Mononuclear cell (primary cell): ENCODE measurements around the gene DTNBP1. TPM values are rescaled to one million over a fixed set of nuclear protein-coding genes. Genes with fewer than 3 reads are reported as not detected.
A peak's percentile ranks its signal among the peaks of the same experiment; 100 is the strongest.

ENCODE experiments used
- H3K27me3 ChIP-seq: 2 replicates; pipeline ENCODE4 v1.6.0; 2011; ENCODE audit warnings: low read length, control low read depth; ENCODE audit not compliant: insufficient read depth
- H3K4me1 ChIP-seq: 2 replicates; pipeline ENCODE4 v1.5.1; 2011; ENCODE audit warnings: mild to moderate bottlenecking, low read length, control low read depth; ENCODE audit not compliant: insufficient read depth
- H3K4me3 ChIP-seq: 2 replicates; pipeline ENCODE4 v1.5.1; 2011; ENCODE audit warnings: mild to moderate bottlenecking, low read length, moderate library complexity
- H3K9me3 ChIP-seq: 2 replicates; pipeline ENCODE4 v1.5.1; 2011; ENCODE audit warnings: low read depth, mild to moderate bottlenecking, control low read depth, low read length
- total RNA-seq: library from RNA; depleted of rRNA; stranded (reverse); fragments of >200 nt; gene quantifications from one replicate; pipeline ENCODE4 v1.2.3, GENCODE V29; 2012

The DTNBP1 gene, protein sequence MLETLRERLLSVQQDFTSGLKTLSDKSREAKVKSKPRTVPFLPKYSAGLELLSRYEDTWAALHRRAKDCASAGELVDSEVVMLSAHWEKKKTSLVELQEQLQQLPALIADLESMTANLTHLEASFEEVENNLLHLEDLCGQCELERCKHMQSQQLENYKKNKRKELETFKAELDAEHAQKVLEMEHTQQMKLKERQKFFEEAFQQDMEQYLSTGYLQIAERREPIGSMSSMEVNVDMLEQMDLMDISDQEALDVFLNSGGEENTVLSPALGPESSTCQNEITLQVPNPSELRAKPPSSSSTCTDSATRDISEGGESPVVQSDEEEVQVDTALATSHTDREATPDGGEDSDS
- total RNA-seq, result 7.7 TPM

DNA sequence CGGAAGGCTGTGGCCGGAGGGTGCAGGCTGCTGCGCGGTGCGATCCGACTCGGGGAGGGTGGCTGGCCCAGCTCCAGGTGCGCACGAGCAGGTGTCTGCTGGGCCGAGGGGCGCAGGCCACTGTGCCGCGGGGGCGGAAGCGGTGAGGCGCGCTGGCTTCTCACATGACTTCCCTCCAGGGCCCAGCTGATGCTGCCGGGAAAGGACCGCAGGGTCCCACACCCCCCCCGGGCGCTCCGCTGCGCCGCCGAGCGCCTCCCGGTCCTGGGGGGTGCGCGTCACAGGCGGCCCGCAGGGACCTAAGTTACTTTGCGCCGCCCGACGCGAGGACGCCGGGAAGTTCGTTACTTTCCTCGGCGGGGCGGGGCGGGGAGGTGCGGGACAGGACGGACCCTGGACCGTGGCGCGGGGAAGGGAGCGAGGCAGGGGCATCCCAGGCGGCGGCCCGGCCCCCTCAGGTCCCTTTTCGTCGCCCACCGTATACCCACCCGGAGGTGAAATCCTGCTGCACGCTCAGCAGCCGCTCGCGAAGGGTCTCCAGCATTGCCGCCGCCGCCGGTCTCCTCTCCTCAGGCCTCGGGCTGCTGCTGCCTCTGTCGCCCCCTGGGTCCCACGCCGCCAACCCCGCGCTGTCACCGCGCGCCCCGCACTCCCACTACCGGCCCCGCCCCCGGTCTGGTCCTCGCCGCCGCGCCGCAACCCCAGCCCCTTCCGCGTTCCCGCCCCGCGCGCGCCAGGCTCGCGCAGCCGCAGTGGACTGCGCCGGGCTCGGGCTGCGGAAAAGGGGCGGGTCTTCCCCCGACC, at the start of gene DTNBP1:
Gene DTNBP1 (minus strand): TSS at position 703 of the 804 bp plus-strand sequence. CDS start 159 bp downstream, at position 544.
- H3K4me1 ChIP-seq, result peaks cover 43% of the 10 kb centered on the region
- no peaks in the 10 kb centered on the region for H3K9me3 ChIP-seq
- peak within 1 kb of the TSS; percentile 69 for H3K4me3 ChIP-seq
- peaks cover 3% of the 10 kb centered on the region for H3K27me3 ChIP-seq

DNA sequence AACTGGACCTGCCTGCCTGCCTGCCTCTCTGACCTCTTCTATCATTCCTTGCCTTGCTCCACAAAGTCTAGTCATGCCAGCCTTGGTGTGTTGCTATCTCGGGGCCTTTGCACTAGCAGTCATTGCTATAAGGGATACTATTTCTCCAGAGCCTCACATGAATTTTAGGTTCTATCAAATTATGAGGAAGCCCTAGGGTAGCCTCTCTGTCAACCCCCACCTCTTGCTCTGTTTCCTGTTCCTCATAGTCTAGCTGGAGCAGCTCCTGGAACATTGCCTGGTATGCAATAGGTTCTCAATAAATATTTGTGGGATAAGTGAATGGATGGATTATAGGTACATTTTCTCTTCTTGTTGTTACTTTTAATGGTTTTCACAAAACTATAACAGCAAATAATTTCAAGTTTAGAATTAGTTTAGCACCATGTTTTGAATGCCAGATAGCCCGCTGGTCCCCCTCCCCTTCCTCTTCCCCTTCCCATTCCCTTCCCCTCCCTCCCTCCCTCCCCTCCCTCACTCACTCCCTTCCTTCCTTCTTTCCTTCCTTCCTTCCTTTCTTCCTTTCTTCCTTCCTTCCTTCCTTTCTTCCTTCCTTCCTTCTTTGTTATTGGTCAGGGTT, 46.9 kb upstream of the DTNBP1 start:
- no peaks in the 10 kb centered on the region for H3K27me3 ChIP-seq
- no peaks in the 10 kb centered on the region for H3K4me1 ChIP-seq
- no peaks in the 10 kb centered on the region for H3K9me3 ChIP-seq
- H3K4me3 ChIP-seq, result no peak overlapping the region

DNA sequence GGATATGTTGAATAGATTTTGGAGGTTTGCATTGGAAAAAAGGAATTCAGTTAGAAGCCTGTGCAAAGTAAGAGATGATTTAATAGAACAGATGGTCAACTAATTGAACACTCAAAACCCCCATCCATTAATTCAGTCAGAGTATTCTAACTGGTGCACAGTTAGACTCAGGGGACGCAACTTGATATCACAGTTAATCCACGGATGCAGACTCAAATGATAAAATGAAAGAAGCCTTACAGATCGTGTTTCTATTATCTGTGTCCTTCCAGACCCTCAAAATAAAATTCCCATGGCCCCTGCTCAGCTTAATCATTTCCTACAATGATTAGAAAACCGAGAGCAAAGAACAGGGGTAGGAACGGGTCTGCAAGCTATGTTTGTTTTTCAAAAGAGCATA, 45.4 kb upstream of the DTNBP1 start:
- Histone ChIP-seq H3K27me3 (no peaks in the 10 kb centered on the region), H3K4me3 (no peak overlapping the region), H3K4me1 (no peaks in the 10 kb centered on the region), H3K9me3 (peaks cover 7% of the 10 kb centered on the region)

DNA sequence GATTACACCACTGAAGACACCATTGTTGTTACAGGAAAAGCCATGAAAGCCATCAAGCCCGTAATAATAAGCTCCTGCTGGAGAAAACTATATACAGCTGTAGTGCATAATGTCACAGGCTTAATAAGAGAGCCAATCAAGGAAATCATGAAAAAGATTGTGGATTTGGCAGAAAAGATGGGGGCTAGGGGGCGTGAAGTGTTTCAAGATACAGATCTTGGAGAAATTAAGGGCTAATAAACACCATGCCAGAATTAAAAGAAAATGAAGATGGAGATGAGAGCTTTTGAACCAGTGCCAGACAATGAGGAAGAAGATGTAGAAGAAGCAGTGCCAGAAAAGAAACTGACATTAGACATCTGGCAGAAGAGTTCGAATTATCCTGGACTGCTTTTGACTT, 43.2 kb upstream of the DTNBP1 start:
- Histone ChIP-seq H3K4me1 (no peaks in the 10 kb centered on the region), H3K27me3 (no peaks in the 10 kb centered on the region), H3K4me3 (no peak overlapping the region), H3K9me3 (peaks cover 8% of the 10 kb centered on the region)

DNA sequence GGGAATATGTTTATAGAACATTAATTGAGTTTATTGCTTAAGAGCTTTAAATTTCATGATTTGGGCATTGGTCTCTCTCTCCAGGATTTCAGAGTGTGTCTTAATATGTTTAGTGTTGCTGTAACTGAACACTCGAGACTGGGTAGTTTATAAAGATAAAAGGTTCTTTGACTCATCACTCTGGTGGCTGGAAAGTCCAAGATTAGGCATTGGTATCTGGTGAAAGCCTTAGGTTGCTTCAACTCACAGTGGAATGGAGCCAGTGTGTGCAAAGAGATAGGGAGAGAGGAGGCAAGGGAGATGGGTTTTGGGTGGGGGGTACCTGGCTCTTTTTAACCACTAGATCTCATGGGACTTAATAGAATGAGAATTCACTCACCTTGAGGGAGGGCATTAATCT, 35.6 kb upstream of the DTNBP1 start:
- peaks cover 3% of the 10 kb centered on the region for H3K9me3 ChIP-seq
- H3K4me1 ChIP-seq, result no peaks in the 10 kb centered on the region
- no peak overlapping the region for H3K4me3 ChIP-seq
- H3K27me3 ChIP-seq, result no peaks in the 10 kb centered on the region

DNA sequence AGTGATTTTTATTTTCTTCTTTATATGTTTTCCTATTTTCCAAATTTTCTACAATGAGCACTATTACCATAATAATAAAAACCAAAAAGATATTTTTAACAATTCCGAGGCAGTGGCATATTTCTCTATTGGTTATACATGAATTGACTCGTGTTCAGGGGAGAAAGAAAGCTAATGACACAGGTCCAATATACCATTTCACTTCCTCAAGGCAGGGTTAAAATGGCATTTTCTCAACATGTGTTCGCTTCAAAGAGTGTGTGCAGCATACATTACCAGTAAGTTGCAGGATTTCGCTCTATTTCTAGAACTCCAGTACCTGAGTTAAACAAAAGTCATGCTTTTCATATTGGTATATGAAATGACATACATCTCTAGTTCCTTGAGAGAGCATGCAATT, 35.1 kb upstream of the DTNBP1 start:
- no peaks in the 10 kb centered on the region for H3K27me3 ChIP-seq
- H3K9me3 ChIP-seq, result no peaks in the 10 kb centered on the region
- no peak overlapping the region for H3K4me3 ChIP-seq
- H3K4me1 ChIP-seq, result no peaks in the 10 kb centered on the region

DNA sequence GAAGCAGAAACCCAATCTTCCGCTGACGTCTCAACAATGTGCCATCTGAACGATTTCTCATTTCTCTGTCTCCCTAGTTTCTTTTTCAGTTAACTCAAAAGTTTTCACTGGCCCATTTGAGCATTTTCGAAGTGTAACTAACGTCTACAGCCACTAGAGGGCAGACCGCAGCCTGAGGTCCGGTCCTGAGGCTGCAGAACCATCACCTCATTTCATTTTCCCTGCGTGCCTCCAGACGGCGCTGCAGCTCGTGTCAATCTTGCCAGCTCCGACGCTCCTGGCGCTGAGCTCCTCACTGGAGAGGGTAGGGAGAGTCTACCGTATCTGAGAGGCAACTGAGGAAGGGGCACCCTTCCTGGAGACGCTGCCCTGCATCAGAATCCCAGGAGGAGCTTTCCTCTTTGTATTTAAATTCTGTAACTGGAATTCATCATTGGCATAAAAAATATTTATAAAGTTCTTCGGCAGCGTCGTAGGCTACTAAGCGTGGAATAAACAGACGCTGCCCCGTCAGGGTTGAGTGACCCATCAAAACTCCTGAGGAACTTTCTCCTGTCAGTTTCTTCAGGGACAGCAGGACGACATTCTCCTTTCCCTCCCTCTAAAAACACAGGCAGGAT, 28.5 kb upstream of the DTNBP1 start:
- Histone ChIP-seq H3K4me3 (no peak overlapping the region), H3K9me3 (no peaks in the 10 kb centered on the region), H3K4me1 (peaks cover 19% of the 10 kb centered on the region), H3K27me3 (no peaks in the 10 kb centered on the region)

DNA sequence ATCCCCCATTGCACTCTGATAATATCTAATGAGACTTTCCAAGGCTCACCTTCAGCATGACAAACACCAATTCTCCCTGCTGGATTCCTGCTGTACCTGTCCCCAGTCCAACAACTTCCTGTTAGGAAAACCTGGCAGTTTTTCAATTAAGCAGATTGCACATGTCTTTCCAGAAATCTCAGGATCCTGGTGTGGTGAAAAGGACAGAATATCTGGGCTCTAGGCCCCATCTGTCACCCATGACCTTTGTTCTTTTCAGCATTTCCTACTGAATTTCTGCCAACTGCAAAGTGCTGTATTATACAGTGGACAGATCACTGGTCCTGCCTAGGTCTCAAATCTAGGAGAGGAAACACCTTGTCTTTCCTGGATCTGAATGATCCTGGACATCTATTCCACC, 27.7 kb upstream of the DTNBP1 start:
- Histone ChIP-seq H3K27me3 (no peaks in the 10 kb centered on the region), H3K9me3 (no peaks in the 10 kb centered on the region), H3K4me1 (peaks cover 19% of the 10 kb centered on the region), H3K4me3 (no peak overlapping the region)

DNA sequence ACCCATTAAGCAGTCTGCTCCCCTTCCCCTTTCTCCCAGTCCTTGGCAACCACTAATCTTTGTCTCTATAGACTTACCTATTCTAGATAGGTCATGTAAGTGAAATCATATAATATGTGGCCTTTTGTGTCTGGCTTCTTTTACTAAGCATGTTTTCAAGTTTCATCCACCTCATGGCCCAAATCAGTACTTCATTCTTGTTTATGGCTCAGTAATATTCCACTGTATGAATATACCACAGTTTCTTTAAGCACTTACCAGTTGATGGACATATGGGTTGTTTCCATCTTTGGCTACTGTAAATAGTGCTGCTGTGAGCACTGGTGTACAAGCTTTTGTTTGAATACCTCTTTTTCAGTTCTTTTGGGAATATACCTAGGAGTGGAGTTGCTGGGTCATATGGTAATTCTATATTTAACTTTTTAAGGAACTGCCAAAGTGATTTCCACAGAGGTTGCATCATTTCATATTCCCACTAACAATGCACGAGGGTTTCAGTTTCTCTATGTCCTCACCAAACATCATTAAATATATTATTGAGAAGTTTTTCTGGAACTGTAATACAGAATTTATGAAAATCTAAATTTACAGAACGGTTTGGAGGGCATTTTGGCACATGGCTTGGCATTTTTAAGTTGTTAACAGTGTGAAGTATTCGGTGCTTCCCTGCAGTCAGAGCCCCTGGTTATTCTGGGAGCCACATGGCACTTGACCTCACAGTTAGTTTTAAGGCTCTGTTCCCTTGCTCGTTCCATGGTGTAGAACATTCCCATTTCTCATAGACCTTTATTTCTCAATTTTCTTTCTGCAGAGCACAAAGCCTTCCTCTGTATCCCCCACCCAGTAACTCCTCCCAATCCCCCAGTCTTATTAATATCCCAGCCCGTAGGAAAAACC, 27.0 kb upstream of the DTNBP1 start:
- Histone ChIP-seq H3K9me3 (no peaks in the 10 kb centered on the region), H3K27me3 (no peaks in the 10 kb centered on the region), H3K4me1 (peaks cover 19% of the 10 kb centered on the region), H3K4me3 (no peak overlapping the region)

DNA sequence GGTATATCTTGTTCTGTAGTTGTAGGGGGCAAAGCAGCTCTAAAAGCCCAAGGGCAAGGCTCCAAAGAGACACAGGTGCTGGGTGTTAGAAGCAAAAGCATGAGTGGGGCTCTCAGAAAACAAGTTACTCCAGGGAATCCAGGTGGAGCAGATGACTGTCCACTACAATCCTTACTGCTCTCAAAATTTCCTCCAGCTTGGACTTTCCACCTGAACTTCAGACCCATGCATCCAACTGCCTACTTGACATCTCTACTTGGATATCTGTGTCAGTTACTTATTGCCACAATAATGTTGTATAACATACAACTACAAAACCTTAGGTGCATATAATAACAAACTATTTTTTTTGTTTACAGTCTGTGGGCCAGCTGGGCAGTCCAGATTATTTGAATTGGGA, 22.8 kb upstream of the DTNBP1 start:
- H3K4me1 ChIP-seq, result peaks cover 23% of the 10 kb centered on the region
- no peaks in the 10 kb centered on the region for H3K27me3 ChIP-seq
- no peak overlapping the region for H3K4me3 ChIP-seq
- H3K9me3 ChIP-seq, result no peaks in the 10 kb centered on the region

DNA sequence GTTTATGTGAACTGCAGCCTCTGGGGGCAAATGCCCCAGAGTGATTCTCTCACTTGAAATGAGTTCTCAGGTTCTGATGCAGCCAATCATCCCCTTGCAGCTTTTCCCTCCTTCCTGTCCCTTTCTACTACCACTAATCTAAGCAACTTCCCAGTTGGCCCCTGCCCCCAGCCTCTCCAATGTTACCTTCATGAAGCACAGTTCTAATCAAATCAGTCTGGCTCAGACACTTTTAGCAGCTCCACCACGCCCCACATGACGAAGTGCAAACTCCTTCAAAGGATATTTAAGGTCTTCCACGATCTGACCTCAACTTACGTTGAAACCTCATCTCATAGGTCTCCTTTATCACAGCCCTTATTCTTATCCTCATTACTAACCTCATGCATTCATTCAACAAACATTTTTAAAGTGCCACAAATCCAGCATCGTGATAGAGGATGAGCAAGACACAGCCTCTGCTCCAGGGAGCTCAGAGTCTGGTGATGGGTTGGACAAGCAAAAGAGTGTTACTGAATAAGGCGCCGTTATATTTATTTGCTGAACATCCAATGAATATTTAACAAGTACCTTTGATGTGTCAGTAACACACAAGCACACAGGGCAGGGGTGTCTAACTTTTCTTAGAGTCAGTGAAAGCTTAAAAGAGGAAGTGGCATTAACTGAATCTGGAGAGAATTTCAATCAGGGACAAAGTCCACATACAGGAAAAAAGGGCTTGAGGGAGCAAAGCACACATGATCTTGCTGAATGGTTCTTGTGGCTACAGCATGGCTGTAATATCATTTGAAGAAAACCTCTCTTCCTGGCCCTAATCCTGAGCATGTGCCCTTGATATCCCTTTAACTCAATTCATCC, 20.4 kb upstream of the DTNBP1 start:
- Histone ChIP-seq H3K4me1 (peaks cover 10% of the 10 kb centered on the region), H3K4me3 (no peak overlapping the region), H3K27me3 (no peaks in the 10 kb centered on the region), H3K9me3 (no peaks in the 10 kb centered on the region)

DNA sequence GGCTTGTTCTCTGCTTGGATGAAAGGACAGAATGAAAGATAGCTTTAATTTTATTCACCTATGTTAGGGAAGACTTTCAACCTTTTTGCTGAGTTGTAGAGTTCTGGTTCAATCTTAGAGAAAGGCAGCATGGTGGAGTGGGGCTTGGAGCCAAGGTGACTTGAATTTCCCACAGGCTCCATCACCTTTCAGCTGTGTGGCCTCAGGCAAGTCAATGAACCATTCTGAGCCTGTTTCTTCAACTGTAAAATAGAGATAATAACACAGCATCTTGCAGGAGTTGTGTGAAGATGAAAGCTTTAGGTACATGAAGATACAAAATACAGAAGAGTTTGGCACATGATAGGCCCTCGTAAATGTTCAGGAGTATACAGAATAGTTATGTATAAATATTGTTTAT, 19.1 kb upstream of the DTNBP1 start:
- Histone ChIP-seq H3K4me1 (peaks cover 10% of the 10 kb centered on the region), H3K4me3 (no peak overlapping the region), H3K9me3 (no peaks in the 10 kb centered on the region), H3K27me3 (no peaks in the 10 kb centered on the region)

DNA sequence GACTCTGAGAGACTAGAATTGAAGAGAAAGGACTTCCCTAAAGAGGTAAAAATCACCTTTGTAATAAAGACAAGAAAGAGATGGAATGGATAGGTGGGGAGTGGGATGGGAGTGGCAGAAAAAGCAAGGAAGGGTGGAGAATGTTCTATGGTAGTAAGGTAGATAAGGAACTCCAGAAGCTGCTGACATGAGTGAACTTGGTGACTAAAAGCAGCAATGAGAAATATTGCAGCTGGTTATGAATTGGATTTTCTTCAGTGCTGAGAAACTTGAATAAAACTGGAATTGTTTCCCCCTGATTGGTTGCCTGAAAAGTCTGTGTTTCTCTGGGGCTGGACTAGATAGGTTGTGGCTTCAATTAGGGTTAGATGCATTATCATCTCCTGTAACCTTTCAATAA, 15.7 kb upstream of the DTNBP1 start:
- H3K9me3 ChIP-seq, result no peaks in the 10 kb centered on the region
- no peak overlapping the region for H3K4me3 ChIP-seq
- no peaks in the 10 kb centered on the region for H3K27me3 ChIP-seq
- peaks cover 34% of the 10 kb centered on the region for H3K4me1 ChIP-seq
